Amygdala (tissue), 56 donors: Measurements from ENCODE around the gene MPPED1.

ENCODE experiments used
- DNase-seq, 56 donors: peaks; one replicate each; lab custom pipeline; 2025; lab: John Stamatoyannopoulos, UW

The MPPED1 gene, protein sequence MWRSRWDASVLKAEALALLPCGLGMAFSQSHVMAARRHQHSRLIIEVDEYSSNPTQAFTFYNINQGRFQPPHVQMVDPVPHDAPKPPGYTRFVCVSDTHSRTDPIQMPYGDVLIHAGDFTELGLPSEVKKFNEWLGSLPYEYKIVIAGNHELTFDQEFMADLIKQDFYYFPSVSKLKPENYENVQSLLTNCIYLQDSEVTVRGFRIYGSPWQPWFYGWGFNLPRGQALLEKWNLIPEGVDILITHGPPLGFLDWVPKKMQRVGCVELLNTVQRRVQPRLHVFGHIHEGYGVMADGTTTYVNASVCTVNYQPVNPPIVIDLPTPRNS

DNA sequence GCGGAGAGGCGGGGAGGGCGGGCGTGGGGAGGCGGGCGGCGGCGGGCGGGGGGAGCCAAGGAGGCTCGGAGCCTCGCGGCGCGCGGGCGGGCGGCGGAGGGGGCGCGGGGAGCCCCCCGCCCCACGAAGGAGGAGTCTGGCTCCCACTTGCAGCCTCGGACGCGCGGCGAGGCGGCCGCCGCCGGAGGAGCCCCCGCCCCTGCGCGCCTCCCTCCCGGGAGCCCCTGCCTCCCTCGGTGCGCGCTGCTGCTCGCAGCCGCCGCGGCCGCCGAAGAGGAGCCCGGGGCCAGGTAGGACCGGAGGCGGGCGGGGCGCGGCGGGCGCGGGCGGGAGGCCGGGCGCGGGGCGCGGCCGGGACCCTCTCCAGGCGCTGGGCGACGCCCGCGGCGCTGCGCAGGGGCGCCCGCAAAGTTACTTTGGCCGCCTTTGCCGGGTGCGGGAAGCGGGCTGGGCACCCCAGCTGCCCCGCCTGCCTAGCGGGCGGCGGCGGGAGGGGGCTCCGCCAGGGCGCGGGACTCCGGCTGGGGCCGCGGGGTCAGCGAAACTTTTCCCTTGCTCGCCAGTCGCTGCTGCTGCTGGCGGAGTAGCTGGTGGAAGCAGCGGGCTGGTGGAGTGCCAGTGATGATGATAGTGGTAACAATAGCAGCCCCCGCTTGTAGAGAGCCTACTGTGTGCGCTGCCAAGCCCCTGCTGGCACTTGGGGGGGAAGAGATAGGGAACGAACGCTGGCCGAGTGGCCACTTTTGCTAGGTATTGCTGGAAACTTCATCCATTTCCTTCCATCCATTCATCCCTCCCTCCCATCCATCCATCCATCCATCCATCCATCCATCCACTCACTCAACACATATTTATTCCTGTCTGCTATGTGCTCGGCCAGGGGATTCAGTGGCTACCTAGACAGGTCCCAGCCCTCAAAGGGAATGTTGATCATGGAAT lies at the start of gene MPPED1:
Gene MPPED1 (plus strand): TSS at position 146 of the 939 bp plus-strand sequence. CDS start 12,972 bp downstream, outside the sequence.
- DNase-seq: no peak

GRCh38 chr22:43363315-43364168 lies 48.3 kb upstream of the MPPED1 start:
- no peak for DNase-seq

- DNase-seq: no peak
Observed at GRCh38 chr22:43364169-43364435, 47.7 kb upstream of the MPPED1 start.

- no peak for DNase-seq
Observed at GRCh38 chr22:43365715-43366440, 45.9 kb upstream of the MPPED1 start.

DNA sequence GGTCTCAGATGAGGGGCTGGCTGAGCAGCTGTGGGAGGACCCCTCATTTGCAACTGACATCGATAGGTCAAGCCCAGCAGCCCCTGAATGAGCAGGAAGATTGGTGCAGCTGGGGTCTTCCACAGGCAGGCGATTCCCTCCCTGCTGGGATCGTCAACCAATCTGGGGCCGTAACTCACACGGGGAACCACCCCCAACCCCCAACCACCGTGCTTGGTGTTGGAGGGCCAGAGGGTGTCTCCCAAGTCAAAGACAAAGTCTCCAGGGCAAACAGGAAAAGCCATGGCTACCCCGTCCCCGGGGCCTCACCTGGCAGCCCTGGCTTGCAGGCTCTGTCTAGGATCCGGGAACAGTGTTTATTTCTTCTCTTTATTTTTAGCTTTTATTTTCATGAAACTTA lies 41.8 kb upstream of the MPPED1 start:
- no peak for DNase-seq

GRCh38 chr22:43375951-43376455 lies 35.8 kb upstream of the MPPED1 start:
- DNase-seq: no peak

DNA sequence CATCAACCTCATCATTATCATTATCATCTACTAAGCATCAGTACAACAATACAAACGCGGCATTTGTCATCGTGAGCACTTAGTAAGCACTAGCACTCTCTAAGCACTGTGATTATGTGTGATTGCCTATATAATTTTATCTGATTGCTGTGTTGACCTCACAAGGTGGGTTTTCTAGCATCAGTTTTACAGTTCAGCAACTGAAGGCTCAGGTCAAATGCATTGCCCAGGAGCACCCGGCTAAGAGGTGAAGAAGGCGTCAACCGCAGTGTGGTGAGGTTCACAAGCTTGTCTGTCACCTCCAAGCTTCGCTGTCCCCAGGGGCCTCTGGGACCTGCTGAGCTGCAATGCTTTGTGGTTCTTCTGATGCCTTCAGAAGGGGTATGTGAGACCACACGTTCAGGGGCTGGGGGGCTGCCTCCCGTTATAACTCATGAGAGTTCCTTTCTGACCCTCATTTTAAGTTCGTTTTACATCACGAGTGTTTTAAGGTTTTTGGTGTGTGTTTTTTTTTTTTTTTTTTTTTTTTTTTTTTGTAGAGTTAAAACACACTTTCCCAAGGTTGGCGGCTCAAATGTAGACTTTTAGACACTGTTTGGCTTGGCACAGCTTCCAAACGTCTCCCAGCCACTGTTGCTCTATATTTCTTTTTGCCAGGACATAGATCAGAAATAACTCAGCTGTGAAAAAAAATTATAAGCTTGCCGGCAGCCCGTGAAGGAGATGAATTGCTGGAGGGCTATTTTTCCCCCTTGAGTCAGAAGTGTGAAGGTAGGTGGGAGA lies 34.9 kb upstream of the MPPED1 start:
- no peak for DNase-seq

DNA sequence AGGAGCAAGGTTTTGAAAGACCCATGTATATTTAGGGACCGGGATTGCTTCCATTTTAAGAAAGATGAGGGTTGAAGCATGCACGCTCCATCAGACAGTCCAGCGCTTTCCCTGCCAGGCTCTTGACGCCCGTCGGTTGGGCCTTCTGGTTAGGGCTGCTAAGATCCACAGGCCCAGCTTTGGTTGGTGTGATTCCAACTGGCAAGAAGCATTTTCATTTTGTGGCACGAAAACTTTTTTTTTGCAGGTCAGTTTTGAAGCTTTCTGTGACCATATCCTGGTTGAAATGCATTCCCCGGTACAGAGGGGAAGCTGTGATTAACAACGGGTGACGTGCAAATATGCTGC lies 34.3 kb upstream of the MPPED1 start:
- DNase-seq: peak in 1 of 56 donors; percentile 4

DNA sequence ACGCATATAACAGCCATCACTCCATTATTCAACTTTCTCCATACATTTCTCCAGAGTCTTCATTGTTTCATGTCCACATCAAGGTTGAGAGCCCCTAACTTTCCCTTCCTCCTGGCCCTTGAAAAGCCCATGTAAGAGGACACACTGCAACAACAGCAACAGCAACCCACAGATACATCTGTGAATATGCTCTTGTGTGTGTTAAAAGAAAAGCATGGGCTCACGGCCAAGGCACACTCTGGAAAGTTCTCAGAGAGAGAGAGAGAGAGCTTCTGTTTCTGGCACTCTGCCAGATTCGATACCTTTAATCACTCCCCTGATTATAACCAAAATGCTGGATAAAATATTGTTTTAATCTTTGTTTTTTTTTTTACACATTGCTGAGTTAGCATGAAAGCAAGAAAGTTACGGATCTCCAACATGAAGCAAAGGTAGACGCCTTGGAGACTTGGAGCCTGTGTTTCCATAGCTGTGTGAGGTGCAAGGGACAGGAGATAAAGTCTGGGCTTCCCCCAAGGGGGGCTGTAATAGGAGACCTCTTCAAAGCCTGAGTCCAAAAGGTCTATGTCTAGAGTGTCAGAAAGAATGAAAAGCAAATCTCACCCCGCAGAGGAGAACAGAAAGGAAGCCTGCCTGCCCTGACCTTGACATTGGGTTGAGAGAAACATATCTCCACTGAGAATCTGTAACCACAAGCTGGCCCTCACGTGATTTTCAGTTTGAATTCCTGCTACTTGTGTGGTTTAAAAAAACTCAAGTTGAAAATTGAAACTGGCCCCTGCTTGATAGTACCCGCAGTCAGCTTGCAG lies 33.7 kb upstream of the MPPED1 start:
- DNase-seq: peak in 1 of 56 donors; percentile 20

GRCh38 chr22:43381693-43382092 lies 30.1 kb upstream of the MPPED1 start:
- DNase-seq: no peak

DNA sequence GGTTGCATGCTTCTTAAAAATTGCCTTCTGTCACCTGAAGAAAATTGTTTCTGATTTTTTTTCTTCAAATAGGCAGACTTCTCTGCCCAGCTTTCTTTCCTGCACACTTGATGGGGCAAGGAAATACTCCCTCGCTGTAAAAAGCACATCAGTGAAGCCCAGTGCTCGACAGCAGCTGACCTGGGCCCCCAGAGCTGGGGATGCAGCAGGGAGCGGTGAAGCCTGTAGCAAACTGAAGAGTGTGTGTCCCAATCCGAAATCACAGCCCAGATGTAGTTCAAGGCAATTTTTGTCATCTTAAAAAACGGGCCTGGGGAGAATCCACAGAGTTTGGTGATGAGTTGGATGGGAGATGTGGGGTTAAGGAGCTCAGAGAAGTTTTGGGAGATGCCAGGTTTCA lies 27.0 kb upstream of the MPPED1 start:
- DNase-seq: no peak

- peak in 54 of 56 donors; percentile 12 to 83 (median 56) for DNase-seq
Observed at GRCh38 chr22:43385770-43386641, 25.8 kb upstream of the MPPED1 start.

DNA sequence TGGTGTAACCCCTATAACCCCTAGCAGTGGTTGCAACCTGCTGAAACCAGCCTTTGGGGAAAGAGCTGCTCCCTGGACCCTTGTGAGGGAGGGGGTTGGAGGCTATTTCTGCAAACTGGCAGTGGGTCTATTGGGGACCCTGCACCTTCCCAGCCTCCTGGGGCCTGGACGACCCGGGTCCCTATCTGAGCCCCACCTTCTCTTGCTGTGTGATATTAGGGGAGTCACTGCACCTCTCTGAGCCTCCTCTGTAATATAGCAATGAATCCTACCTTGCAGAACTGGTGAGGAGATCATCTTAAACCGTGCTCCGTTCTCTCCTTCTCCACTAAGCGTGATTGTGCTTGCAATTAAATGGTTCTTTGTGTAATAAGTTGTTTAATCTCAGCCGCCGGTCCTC lies 24.0 kb upstream of the MPPED1 start:
- no peak for DNase-seq

DNA sequence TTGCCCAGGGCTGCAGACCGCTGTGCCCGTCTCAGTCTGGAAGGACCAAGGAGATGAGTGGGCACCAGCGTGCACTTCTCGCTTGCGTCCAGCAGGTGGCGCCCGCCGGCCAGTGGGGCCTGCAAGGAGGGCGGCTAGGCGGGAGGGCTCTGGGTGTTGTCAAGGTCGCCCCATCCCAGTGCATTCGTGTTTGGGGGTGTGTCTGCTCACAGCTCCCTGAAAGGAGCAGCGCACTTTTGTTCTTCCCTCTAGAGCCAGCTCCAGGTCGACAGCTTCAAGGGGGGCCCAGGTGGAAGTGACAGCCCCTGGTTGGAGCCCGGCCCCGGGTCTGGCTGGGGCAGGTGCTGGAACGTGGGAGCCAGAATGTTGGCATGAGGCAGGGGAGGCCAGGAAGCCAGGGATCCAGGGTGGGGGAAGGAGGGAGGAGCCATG lies 23.4 kb upstream of the MPPED1 start:
- DNase-seq: peak in 48 of 56 donors; percentile 3 to 80 (median 48)

DNA sequence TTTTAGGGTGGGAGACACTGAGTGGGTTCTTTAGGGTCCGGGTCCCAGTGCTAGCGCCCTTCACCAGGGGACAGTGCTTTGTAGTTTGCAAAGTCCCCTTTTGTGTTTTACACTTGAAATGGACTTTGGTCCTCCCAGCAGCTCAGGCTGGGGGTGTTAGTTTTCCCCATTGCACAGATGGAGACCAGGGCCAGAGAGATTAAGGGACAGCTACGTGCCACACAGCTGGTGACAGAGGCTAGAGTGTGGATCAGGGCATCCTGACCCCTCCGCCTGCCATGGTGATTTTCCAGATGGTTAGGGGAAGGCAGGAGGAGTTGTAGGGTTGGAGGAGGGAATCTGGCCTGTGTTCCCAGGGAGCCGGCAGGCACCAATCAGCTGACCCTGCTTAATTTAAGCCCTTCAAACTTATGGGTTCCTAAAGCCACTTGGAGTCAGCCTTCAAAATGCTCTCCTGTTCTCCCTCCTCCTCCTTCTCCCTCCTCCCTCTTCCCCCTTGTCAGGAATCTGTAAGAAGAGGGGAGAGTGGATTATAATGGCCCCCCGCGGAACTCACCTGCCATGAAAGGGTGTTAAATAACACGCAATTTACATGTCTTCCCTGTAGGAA lies 22.5 kb upstream of the MPPED1 start:
- no peak for DNase-seq

DNA sequence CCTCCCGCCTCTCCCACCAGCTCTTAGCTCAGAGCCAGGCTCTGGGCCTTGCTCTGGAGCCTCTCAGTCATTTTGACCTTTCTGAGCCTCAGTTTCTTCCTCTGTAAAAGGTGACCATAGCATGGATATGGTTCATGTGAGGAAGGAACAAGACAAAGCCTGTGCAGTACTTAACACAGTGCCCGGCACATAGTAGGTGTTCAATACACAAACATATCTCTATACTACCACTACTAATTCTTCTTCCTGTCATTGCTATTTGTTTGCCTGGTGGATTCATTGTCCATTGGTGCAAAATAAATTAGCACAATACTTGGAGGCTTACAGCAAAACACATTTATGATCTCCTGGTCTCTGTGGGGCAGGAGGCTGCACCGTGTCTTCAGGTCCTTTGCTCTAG lies 21.6 kb upstream of the MPPED1 start:
- no peak for DNase-seq

- DNase-seq: no peak
Observed at GRCh38 chr22:43390872-43391271, 20.9 kb upstream of the MPPED1 start.
